ENCODE measurements around the gene PRKCZ.

The PRKCZ gene

DNA sequence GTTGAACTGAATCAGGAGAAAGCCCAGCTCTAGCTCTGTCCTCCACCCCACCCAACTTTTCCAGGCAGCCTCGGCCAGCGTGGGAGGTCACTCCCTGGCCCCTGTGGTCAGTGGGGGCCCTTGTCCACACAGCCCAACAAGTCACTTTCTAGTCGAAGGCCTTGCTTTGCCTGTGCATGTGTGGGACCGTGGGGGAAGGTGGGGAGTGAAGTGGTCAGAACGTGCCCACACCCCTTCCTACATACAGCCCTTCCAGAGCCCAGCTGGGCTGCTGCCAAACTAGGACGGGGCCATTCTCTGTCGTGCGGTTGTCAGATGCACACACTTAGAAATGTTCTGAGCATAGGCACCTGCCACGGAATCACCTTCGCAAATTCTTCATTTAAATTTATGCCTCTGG is 126.4 kb downstream of the PRKCZ start:
- DNase-seq (ENCODE audit: low spot score), result no peak
- FAIRE-seq, result no peak

DNA sequence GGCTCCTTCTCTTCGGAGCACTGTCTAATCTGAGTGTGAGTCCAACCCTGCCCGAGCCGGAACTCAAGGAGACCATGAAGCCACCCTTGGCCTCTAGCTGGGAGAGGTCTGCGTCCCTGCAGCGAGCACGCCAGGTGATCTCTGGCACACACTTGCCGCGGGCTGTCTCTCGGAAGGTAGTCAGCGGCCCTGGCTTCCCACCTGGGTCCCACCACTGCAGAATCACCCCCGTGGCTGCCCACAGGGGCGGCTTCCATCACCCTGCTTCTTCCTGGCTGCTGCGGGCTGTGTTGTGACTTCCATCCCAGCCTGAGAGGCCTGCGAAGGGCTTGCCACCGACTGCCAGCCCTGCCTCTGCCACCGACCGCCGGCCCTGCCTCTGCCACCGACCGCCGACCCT is 127.3 kb downstream of the PRKCZ start:
- no peak for FAIRE-seq

DNA sequence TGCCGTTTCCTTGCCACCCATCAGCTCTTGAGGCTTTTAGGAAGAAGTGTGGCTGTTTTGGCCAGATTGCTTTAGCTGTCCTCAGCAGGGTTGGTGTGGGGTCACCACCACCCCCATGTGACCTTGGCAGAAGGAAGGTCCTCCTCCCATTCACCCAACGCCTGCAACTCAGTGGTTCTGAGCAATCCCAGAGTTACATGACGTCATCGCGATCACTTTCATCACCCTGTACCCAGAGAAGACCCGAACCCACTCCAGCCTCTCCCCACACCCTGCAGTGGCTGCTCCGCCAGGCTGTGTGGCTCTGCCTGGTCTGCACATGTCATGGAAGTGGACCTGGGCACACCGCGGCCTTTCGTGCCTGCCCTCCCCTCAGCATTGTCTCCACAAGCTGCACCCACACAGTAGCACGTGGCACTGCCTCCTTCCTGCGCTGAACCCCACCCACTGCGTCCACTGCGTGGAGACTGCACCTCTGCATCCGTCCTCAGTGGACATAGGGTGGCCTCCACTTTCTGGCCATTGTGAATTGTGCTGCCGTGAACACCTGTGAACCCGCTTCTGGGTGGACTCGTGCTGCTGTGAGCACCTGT is 127.8 kb downstream of the PRKCZ start:
- FAIRE-seq, result no peak
- DNase-seq (ENCODE audit: low spot score), result no peak

More for the DNA sequence above, 127.3 kb downstream of the PRKCZ start:
- no peak for DNase-seq (ENCODE audit: low spot score)

DNA sequence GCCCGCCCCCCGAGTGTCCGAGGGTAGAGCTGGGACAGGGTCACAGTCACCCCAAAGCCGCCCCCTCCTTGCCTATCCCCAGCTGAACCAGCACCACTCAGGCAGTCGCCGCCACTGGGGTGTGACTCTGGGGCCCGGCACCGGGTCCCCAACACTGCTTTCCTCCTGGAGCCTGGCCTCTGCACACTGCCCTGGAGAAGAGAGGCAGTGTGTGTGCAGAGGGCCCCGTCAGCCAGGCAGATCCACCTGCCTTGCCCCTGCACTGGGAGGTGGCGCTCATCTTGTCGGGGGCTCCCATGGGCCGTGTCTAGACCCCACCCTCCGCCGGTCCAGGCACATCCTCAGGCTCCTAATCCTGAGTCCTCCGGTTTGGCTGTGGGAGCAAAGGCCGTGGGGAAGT is 128.7 kb downstream of the PRKCZ start:
- DNase-seq (ENCODE audit: low spot score), result no peak
- no peak for FAIRE-seq

DNA sequence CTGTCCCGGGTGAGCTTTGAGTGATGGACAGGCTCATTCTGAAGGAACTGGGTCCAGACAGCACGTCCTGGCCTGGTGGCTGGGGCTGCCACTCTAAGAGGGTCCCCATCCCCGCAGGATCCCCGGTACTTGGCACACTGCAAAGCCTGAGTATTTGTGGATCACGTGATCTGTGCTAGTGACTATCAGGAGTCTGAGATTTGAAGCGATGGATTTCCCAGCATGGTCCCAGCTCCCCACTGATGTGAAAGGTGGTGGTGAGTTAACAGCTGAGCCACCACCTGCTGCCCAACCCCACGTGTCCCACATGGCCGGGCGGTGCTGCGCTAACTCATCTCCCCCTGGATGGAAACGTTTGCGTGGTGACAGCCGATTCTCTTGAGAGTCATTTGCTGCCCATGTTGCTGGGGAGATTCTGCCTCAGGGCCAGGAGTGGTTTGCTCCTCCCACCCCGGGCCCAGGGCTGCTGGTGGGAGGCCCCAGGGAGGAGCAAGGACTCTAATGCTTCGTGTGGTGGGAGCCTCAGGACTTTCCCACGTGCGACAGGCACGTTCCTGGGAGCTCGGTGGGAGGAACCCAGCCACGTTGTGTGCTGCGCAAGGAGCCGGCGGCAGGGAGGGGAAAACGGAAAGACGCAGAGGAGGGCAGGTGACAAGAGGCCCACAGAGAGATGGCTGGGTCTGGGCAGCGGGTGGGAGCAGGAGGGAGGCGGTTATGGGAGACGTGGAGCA is 129.2 kb downstream of the PRKCZ start:
- DNase-seq (ENCODE audit: low spot score), result no peak
- no peak for FAIRE-seq

DNA sequence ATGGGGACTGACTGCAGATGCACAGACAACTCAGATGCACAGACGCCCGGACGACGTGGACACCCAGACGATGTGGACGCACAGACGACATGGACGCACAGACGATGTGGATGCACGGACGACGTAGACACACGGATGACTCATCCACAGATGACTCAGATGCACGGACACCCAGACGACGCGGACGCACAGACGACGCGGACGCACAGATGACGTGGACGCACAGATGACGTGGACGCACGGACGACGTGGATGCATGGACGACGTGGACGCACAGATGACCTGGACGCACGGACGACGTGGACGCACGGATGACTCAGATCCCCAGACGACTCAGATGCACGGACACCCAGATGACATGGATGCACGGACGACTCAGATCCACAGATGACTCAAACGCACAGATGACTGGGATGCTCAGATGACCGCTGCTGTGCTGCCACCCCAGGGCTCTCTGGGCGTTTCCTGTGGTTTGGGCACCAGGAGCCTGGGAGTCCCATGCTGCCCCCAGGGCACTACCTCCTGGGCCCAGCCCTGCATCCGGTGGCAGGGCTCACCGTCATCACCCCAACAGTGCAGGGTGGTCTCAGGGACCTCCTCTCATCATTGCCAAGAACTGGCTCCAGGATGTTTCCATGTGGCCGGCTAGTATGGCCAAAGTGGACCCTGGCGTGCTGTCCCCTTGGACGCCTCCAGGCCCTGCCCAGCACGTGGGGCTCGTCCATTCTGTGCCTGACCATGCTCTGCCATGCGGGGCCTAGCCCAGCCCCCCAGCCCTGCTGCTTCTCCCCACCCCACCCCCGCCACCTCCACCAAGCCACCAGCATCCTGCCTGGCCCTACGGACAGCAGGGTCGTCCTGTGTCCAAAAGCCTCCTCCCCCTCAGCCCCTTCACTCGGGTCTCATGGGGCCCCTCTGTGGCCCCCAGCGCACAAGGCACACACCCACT is 130.4 kb downstream of the PRKCZ start:
- FAIRE-seq (no peak), DNase-seq (ENCODE audit: low spot score) (peak; percentile 68)

DNA sequence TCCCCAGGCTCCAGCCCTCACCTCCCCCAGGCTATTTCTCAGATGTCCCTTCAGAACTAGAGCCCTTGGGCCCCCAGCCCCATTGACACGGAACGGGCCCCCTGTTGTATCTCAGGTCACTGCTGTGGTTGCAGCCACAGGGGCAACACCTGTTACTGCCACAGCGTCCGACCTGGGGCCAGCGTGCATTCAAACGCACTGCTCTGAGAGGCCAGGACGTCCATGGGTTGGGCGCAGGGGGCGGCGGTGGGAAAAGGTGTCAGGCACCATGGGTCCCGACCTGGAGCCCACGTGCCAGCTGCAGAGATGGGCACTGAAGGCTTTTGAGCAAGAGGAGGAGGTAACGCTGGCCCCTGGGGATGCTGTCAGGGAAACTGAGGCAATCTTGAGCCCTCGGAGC is 131.1 kb downstream of the PRKCZ start:
- DNase-seq (ENCODE audit: low spot score), result no peak
- FAIRE-seq, result no peak

DNA sequence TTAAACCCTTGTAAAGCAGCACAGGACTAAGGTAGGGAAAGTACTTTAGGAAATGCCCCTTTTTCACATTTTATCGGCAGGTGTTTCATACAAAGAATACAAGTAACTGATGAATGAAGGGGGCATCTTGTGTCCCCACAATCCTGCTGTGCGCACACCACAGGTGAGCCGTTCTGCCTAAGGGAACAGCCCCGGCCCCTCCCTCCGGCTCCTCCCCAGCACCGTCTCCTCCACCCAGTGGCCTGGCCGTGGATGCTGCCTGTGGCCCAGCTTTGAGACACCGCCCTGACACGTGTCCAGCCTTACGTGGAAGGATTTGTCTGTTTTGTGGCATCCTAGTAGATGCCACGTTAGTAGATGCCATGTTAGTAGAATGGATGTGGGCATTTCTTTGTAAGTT is 131.5 kb downstream of the PRKCZ start:
- FAIRE-seq (no peak), DNase-seq (ENCODE audit: low spot score) (no peak)

DNA sequence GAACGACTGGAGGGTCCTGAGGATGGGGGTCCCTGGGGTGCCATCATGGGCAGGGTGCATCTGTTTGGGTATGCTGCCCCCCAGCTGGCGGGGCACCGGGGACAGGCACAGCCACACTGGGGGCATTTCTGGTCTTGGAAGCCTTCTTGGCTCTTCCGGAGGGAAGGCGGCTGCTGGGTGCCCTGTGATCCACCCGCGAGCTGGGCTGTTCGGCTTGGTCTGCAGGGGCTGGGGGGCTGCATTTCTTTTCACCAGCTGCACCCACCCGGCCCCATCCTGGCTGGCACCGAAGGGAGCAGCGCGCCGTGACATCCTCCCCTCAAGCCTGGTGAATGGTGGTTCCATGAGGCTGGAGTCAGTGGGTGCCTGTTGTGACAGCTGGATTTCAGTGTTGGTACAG is 132.2 kb downstream of the PRKCZ start:
- DNase-seq (ENCODE audit: low spot score) (no peak), FAIRE-seq (no peak)

DNA sequence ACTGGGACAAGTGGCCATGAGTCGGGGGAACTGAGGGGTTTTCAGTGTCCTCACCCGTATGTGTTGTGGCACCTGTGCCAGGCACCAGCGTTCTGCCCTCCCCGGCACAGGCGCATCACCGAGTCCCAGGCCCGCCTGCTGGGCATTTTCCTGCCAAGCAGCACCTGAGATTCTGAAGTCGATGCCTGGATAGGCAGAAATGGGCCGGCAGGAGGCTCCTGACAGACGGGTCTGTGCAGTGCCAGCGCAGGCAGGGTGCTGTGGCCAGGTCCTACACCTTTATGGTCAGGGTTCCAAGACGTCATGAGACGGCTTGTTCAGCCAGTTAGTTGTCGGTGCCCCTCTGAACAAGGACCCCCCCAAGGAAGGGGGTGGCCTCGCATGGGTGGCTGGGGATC is 133.7 kb downstream of the PRKCZ start:
- no peak for FAIRE-seq

DNA sequence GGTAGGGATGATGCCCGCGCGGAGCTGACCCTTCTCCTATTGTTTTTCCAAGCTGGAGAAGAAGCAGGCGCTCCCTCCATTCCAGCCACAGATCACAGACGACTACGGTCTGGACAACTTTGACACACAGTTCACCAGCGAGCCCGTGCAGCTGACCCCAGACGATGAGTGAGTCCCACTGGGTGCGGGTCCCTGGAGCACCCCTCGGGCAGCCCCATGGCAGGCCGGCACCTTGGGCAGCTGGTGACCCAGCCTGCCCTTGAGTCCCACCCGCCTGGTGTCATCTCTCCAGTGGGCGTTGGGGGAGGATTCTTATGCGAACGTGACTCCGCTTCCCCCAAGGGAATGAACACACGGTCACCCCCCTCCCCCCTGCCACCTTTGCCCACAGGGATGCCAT is 134.3 kb downstream of the PRKCZ start:
- no peak for FAIRE-seq
- no peak for DNase-seq (ENCODE audit: low spot score)

More for the DNA sequence above, 133.7 kb downstream of the PRKCZ start:
- no peak for DNase-seq (ENCODE audit: low spot score)

DNA sequence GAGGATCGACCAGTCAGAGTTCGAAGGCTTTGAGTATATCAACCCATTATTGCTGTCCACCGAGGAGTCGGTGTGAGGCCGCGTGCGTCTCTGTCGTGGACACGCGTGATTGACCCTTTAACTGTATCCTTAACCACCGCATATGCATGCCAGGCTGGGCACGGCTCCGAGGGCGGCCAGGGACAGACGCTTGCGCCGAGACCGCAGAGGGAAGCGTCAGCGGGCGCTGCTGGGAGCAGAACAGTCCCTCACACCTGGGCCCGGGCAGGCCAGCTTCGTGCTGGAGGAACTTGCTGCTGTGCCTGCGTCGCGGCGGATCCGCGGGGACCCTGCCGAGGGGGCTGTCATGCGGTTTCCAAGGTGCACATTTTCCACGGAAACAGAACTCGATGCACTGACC is 134.7 kb downstream of the PRKCZ start:
- DNase-seq (ENCODE audit: low spot score), result no peak
- FAIRE-seq, result no peak

DNA sequence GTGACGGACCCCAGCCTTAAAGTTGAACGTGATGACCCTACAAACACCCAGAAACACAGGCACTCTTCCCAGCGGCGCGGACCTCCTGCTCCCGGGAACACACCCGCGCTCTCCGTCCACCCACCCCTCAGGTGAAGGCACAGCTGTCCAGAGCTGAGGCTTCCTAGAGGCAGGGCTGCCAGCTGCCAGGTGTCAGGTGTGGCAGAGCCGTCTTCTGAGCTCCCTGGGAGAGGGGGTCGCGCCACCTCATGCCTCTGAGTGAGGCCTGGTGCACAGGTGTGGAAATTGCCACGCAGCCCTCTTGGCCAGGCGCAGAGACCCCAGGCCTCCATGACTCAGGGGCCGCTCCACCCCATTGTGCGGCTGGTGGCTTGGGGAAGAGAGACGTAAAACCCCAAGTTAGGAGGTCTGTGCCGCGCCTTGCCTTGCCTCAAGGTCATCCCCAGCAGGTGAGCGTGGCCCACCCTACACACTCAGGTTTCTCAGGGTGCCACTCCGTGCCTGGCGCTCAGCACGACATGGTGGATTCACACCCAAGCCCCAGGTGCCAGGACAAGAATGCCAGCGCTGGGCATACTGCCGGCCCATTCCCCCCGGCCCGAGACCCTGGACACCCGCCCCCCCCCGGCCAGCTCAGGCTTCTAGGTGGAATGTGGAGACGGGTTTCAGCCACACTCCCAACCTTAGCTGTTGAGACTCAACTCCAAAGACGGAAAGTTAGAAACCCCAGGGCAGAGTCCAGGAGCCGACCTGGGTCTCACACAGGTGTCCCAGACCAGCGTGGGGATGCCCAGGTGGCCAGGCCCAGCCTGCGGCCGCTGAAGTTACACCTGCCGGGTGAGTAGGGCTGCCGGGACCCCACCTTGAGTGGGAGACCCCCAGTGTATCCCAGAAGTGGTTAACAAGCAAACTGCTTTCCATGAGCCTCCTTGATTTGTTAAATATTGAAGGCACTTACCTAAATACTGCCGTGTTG is 136.0 kb downstream of the PRKCZ start:
- FAIRE-seq (no peak), DNase-seq (ENCODE audit: low spot score) (no peak)

DNA sequence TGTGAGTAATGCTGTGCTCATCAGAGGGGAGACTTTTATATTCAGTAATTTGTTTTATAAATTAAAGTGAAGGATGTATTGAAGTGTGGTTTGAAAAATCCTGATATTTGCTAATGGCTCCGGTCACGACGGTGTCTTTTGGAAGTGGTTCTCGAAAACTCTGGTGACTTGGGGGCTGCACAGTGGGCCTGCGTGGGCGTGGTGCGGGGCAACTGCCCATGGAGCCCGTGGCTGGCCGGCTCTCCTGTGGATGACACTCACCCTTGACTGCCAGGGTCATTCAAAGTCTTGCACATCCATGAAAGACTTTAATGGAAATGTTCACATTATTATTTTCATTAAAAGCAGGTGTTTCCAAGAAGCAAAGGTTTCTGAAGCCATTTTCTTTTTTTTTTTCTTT is 136.7 kb downstream of the PRKCZ start:
- FAIRE-seq (no peak), DNase-seq (ENCODE audit: low spot score) (no peak)

DNA sequence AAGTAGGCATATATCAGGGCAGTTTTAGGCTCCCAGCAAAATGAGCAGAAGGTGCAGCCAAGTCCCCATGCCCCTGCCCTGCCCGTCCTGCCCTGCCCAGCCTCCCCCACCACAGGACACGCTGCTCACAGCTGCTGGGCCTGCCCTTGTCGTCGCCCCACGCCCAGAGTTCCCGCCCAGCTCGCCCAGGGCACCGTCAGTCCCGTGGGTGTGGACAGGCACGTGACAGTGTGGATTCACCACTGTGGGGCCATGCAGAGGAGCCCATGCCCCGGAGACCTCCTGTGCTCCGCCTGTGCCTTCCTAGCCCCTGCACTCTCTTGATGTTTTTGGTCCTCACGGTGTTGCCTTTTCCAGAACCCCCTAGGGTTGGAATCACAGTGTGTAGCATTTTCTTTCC is 137.4 kb downstream of the PRKCZ start:
- FAIRE-seq, result no peak

DNA sequence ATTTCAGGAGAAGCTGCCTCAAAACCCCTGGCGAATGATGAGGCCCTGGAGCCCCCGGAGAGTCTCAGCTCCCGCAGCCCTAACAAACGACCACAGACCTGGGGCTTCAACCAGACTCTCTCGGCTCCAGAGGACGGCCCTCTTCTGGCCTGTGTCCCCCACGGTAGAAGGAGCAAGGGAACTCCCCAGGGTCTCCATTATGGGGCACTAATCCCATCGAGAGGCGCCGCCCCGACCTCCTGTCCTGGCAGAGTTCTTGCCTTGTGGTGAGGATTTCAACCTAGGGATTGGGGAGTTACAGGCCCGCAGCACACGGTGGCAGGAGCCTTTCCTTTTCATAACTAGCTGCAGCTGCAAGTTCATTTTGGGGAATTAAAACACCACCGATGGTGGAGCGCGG is 138.1 kb downstream of the PRKCZ start:
- no peak for DNase-seq (ENCODE audit: low spot score)
- no peak for FAIRE-seq

More for the DNA sequence above, 137.4 kb downstream of the PRKCZ start:
- no peak for DNase-seq (ENCODE audit: low spot score)

DNA sequence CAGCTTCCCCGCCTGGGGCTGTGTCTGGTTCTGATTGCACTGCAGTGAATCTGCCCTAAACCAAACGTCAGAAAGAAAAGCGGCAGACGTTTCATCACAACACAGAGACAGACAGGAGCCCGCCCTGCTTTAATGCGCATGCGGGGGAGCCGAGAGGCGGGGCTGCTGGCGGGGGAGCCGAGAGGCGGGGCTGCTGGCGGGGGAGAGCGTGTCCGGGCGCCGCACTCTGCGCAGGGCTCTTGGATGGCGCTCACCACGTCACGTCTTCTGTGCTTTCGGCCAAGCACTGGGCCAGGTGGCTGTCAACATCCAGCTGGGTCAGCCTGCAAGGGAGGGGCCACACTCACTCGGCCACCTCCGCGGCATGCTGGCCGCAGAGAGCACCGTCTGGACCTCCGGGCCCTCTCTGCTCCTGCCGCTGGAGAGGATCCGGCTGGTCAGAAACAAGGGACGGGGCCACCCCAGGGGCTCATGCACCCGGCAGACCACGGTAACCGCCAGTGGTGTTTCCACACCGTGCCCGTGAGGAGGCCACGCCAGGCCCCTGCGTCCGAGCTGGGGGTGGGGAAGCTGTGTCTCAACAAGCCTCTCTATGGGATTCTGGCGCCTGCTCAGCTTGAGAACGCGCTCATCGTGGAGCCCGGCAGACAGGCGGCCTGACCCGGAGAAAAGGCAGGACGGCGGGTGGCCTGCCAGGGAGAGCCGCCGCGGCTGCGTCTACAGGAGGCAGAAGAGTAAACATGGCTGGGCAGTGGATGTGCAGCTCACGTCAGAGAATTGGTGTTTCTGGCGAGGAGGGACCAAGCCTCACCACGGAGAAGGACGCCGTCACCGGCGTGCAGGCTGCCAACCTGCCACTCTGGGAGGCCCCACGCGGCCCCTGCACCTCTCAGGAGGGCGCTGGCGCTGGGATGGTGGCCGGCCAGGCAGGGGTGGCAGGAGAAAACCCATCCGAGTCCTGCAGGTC is 139.5 kb downstream of the PRKCZ start:
- peak; percentile 85 for FAIRE-seq

DNA sequence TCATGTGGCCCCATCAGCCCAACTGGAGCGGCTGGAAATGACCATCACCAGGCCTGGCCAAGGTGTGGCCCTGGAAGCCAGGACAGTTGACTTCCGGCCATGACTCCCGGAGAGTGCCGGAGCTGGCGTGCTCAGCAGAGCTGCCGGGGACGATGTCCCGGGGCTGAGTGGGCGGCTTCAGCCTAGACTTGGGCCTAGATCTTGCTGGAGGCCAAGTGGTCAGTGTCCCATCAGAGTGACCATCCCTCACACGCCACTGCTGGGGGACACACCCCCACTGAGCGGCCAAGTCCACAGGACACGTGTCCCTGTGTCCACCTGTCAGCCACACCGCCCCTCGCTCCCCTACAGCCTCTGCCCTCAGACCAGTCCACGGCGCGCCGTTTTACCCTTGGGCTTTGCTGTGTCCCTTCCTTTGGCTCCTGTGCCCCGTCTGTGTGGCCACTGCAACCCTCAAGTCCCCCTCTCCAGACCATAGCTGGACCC is 140.3 kb downstream of the PRKCZ start:
- DNase-seq (ENCODE audit: low spot score) (no peak), FAIRE-seq (no peak)

More for the DNA sequence above, 139.5 kb downstream of the PRKCZ start:
- peak; percentile 90 for DNase-seq (ENCODE audit: low spot score)
